HG02943 (cell line): ENCODE results near the gene SEMA3B.

Experiments
- ATAC-seq: cut with Tn5 transposase; IDR thresholded peaks from one replicate; pipeline ENCODE4 v1.9.1; 2021; ENCODE audit warnings: mild to moderate bottlenecking, low read depth, moderate library complexity; ENCODE audit not compliant: unreplicated experiment

SEMA3B gene

GRCh38 chr3:50325113-50325480 lies 56.1 kb downstream of the SEMA3B start:
- no peak for ATAC-seq

- ATAC-seq: no peak
Observed at GRCh38 chr3:50325497-50326181, 56.7 kb downstream of the SEMA3B start.

DNA sequence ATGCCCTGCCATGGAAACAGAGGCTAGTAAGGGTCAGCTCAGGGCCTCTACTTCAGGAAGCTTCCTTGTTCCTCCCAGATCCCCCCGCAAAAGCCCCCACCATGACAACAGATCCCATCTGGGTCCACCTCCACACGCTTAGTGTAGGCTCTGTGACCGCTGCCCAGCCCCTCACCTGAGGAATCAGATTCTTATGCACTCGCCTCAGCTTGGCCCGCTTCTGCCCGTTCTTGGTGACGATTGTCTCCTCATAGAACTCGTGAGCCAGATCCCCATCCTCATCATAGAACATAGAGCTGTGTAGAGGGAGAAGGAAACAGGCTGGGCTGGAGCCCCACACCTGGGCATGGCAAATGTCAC lies 57.2 kb downstream of the SEMA3B start:
- ATAC-seq: no peak

DNA sequence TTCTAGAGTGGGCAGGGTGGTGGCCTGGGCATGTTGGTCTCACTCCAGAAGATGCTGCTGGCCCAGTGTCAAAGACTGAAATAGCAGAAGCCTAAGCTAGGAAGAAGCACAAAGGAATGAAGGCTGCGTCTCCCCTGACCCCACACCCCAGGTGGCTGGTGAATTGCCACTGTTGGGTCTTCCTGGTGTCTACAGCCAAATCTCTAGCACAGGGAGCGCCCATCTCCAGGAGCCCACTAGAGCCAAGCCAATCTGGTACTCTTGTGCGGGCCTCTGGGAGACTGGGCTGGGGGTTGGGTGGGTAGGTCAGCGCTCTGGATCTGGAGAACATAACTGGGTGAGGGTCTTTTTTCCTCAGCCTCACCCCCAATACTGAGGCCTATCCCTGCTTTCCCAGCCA lies 58.2 kb downstream of the SEMA3B start:
- ATAC-seq: no peak
